Bronchial epithelial cell (primary cell): ENCODE measurements around the gene ASCC3. TPM values are rescaled to one million over a fixed set of nuclear protein-coding genes. Genes with fewer than 3 reads are reported as not detected.
A peak's percentile ranks its signal among the peaks of the same experiment; 100 is the strongest.

Experiments
- DNase-seq: peaks from one replicate; pipeline ENCODE4 v3.0.0-alpha.2; 2010; ENCODE audit warnings: low read depth
- FAIRE-seq: peaks from 2 replicates; lab custom pipeline; 2011; peaks lifted over from hg19 to GRCh38; lab: Jason Lieb, UNC
- H3K27me3 ChIP-seq: 2 replicates; pipeline ENCODE4 v1.5.1; 2011; ENCODE audit warnings: low read length; ENCODE audit not compliant: control insufficient read depth, insufficient read depth
- H3K36me3 ChIP-seq: 2 replicates; pipeline ENCODE4 v1.5.1; 2011; ENCODE audit warnings: low read length; ENCODE audit not compliant: control insufficient read depth, insufficient read depth
- H3K4me3 ChIP-seq: 2 replicates; pipeline ENCODE4 v1.5.1; 2011; ENCODE audit warnings: mild to moderate bottlenecking, low read depth, low read length, control low read depth
- total RNA-seq: library from RNA; depleted of rRNA; stranded (reverse); fragments of >200 nt; gene quantifications from 2 replicates; pipeline ENCODE4 v1.2.1, GENCODE V29; 2014
- TF ChIP-seq, protein P1 (sequence below): IDR thresholded peaks from 2 replicates; pipeline ENCODE4 v1.5.1; 2011; ENCODE audit warnings: mild to moderate bottlenecking, moderate library complexity, low read length, control low read depth, inconsistent platforms; ENCODE audit not compliant: insufficient read depth, severe bottlenecking

ASCC3 gene, protein sequence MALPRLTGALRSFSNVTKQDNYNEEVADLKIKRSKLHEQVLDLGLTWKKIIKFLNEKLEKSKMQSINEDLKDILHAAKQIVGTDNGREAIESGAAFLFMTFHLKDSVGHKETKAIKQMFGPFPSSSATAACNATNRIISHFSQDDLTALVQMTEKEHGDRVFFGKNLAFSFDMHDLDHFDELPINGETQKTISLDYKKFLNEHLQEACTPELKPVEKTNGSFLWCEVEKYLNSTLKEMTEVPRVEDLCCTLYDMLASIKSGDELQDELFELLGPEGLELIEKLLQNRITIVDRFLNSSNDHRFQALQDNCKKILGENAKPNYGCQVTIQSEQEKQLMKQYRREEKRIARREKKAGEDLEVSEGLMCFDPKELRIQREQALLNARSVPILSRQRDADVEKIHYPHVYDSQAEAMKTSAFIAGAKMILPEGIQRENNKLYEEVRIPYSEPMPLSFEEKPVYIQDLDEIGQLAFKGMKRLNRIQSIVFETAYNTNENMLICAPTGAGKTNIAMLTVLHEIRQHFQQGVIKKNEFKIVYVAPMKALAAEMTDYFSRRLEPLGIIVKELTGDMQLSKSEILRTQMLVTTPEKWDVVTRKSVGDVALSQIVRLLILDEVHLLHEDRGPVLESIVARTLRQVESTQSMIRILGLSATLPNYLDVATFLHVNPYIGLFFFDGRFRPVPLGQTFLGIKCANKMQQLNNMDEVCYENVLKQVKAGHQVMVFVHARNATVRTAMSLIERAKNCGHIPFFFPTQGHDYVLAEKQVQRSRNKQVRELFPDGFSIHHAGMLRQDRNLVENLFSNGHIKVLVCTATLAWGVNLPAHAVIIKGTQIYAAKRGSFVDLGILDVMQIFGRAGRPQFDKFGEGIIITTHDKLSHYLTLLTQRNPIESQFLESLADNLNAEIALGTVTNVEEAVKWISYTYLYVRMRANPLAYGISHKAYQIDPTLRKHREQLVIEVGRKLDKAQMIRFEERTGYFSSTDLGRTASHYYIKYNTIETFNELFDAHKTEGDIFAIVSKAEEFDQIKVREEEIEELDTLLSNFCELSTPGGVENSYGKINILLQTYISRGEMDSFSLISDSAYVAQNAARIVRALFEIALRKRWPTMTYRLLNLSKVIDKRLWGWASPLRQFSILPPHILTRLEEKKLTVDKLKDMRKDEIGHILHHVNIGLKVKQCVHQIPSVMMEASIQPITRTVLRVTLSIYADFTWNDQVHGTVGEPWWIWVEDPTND (N-terminal part only)
- 52.7 and 64.1 TPM in 2 replicates for total RNA-seq

DNA sequence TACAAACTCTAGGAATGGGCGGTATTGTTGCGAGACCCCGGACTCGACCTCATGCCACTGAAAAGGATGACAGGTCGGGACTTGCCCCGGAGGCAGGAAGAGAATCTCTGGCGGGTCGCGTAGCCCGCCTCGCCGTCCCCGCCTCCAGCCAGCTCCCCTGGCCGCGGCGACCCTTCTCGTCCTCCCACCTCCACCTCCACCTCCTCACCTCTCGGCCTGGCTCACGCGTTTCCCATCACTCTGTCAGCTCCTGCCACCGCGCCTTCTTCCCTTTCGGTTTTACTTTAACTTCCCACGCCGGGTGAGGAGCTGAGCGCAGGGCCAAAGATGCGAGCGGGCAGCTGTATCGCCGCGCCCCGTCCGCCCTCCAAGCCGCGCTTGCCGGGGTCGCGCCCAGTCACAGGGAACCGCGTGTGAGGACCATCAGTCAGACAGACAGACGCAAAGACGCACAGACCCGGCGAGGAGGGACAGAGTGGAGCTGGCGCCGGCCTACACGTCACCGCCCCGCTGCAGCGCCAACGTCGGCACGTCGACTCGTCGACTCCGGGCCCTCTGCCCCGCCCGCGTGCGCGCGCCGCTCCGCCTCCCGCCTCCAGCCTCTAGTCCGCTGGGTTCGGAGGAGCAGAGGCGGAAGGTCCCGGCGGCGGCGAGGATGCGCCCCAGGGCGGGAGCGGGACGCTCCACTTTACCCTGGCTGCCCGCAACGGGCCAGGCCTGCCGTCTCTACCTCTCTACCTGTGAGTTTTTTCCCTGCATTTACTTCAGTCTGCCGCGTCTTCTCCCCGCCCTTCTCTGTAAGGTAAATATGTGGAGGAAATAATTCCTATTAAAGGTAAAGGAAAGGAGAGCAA lies at the start of gene ASCC3:
TSS of gene ASCC3 (minus strand) at position 477 of the 854 bp plus-strand sequence. CDS start 13,332 bp downstream, outside the sequence.
- Histone ChIP-seq H3K36me3 (no peaks in the 10 kb centered on the region), H3K4me3 (peak within 1 kb of the TSS; percentile 81), H3K27me3 (no peaks in the 10 kb centered on the region)
- TF ChIP-seq, protein P1, sequence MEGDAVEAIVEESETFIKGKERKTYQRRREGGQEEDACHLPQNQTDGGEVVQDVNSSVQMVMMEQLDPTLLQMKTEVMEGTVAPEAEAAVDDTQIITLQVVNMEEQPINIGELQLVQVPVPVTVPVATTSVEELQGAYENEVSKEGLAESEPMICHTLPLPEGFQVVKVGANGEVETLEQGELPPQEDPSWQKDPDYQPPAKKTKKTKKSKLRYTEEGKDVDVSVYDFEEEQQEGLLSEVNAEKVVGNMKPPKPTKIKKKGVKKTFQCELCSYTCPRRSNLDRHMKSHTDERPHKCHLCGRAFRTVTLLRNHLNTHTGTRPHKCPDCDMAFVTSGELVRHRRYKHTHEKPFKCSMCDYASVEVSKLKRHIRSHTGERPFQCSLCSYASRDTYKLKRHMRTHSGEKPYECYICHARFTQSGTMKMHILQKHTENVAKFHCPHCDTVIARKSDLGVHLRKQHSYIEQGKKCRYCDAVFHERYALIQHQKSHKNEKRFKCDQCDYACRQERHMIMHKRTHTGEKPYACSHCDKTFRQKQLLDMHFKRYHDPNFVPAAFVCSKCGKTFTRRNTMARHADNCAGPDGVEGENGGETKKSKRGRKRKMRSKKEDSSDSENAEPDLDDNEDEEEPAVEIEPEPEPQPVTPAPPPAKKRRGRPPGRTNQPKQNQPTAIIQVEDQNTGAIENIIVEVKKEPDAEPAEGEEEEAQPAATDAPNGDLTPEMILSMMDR, result no peak
- DNase-seq, result peak; percentile 82
- FAIRE-seq, result no peak

DNA sequence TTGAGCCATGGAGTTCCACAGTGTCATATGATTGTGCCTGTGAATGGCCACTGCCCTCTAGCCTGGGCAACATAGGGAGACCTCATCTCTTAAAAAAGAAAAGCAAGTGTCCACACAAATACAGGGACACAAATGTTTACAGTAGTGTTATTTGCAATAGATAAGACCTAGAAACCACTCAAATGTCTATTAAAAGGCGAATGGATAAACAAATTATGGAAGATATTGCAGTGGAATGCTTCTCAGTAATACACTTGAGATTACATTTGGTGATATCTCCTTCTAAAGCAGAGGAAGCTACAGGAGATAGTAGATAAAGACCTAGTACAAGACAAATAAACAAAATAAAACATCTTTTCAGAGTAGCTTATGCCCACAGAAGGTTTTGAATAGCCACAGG lies 44.6 kb upstream of the ASCC3 start:
- no peak for FAIRE-seq
- H3K36me3 ChIP-seq, result no peaks in the 10 kb centered on the region
- H3K27me3 ChIP-seq, result no peaks in the 10 kb centered on the region
- H3K4me3 ChIP-seq, result no peak overlapping the region
- TF ChIP-seq, protein P1, result no peak
- DNase-seq, result no peak

DNA sequence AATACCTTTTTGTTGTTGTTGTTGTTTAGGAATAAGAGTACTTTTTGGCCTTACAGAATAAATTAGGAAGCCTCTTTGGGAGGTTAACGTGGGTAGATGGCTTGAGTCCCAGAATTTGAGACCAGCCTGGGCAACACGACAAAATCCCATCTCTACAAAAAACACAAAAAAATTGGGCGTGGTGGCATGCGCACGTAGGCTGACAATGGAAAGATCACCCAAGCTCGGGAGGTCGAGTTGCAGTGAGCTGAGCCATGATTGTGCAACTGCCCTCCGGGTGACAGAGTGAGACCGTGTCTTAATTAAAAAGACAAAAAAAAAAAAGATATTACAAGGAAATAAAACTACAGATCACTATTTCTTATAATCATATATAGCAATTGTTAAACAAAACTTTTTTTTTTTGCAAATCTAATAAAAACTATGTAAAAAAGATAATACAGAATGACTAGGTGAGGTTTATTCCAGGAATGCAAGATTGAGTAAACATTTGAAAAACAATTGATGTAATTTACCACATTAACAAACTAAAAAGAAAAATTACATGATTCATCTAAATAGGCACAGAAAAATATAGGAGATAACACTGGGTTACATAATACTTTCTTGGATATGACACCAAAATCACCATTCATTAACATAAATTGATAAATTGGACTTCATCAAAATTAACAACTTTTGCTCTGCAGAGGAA lies 43.6 kb upstream of the ASCC3 start:
- TF ChIP-seq, protein P1, result no peak
- DNase-seq (peak; percentile 10), FAIRE-seq (no peak)

DNA sequence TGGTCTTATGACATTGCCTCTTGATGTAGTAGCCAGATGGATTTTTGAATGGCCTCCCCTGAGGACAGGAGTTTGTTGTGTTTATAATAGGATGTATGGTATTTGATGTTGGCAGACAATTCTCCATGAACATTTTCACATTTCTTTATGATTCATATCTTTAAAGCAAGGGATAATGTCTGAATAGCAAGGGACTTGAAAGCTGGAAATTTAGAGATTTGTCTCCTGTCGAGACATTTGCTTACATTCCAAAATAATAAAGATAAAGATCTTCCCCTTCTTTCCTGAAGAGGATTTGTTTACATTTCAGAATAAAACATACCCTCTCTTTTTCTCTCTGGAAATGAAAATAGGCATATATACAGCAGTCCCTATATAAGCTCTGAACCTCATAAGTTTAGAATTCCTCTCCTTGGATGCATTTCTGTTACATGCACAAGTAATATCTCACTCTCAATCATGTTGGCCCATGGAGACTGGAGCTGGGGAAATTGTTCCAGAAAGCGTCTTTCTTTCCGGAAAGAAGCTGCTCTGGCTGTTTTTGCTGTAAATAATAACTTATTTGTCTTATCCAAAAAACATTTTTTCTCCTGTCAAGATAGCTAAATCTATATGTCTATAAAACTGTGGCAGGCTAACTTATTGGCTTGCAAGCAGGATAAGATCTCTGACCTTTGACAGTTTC lies 42.5 kb upstream of the ASCC3 start:
- FAIRE-seq (no peak), DNase-seq (no peak)
- Histone ChIP-seq H3K27me3 (no peaks in the 10 kb centered on the region), H3K4me3 (no peak overlapping the region), H3K36me3 (no peaks in the 10 kb centered on the region)
- TF ChIP-seq, protein P1, result no peak

More for the DNA sequence above, 43.6 kb upstream of the ASCC3 start:
- H3K27me3 ChIP-seq, result no peaks in the 10 kb centered on the region
- H3K36me3 ChIP-seq, result no peaks in the 10 kb centered on the region
- no peak overlapping the region for H3K4me3 ChIP-seq
